NCI-H2196 (cell line): Measurements from ENCODE around the gene PLPPR1.

ENCODE experiments used
- DNase-seq: peaks from one replicate; lab custom pipeline; 2025; ENCODE audit not compliant: unreplicated experiment; lab: John Stamatoyannopoulos, UW

Gene PLPPR1

DNA sequence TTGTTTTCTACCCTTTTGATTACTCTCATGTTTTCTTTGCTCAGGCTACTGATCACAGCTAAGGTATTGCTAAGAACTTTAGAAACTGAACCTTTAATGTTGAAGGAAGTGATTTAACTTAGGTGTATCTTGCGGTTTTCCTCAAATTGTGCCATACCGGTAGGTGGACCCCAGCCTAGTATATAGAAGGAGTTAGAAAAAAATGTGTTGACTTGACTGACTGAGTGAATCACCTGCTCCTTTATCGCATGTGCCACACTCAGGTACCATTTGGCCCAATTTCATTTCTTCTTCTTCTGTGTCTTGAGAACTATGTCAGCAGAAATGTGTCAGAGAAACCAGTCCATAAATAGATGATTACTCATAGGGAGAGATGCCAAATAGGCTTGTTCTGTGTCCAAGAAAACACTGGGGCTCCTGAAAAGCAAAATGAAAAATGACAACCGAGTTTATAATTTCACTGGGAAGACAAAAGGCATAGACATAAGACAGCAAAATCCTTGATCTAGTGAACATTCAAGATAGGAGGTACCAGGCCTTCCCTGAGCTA, 19.4 kb downstream of the PLPPR1 start:
- DNase-seq: no peak

DNA sequence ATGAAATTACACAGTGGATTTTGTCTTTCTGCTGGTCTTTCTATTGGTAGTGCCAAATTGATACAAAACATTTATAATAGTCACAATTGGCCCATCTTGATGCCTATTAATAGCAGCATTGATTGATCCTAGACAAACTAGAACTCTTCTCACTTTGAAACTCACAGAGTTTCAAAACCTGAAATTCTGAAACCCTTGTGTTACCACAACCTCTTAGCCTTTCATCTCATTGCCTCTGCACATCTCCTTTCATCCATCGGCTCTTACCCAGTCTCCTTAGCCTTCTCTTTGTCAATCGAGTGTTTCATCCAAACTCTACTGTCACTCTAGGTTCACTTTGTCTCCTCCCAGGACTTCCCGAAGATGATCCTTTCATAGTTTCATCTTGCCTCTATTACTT, 22.1 kb downstream of the PLPPR1 start:
- DNase-seq: no peak

DNA sequence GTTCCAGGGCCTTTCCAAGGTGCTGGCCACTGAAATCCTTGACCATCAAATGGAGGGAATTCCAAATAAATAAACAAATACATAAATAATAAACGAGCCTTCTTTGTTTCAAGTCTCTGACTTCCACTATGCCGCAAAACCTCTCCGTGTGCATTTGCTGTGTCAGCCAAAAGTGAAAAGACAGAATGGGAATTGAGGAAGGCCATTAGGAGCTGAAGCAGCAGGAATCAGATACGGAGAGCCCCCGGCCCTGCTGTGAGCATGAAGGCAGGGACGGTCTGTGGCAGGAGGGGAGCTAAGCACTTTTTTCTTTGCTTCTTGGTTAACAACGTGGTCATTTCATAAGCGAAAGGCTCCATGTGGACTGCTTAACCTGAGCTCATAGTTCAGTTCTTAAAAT, 26.1 kb downstream of the PLPPR1 start:
- no peak for DNase-seq

DNA sequence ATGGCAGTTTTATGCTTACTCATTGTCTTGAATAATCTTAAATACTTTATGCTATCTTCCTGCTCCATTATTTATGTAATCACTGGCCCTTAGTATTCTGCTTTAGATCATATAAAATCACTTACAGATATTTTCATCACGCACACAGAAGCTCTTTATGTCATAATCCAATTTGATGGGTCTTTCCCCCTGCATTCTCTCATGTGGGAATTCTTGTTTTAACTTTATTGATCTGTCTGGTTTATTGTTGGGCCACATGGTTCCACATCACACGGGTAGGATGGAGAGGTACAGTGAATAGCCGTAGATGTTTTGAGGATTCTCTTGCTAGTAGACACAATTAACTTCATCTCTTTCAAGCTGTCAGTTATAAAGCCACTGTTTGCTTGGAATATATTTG, 27.0 kb downstream of the PLPPR1 start:
- no peak for DNase-seq

DNA sequence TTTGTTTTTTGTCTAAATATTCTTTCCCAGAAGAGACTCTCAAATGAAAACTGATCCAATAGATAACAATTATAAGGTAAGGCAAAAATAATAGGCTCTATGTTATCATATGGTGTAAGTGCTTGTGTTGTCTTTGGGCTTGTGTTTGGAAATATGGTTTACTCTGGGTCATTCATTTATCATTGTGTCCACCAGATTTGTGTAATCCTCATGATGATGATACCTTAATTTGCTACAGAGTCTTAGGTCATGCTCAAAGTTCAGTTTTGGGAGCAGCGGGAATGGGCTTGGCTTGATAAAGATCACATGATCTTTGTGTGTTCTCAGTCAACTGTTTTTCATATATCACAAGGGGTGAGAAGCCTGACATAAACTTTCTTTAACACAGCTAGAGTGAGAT, 34.2 kb downstream of the PLPPR1 start:
- DNase-seq: no peak

DNA sequence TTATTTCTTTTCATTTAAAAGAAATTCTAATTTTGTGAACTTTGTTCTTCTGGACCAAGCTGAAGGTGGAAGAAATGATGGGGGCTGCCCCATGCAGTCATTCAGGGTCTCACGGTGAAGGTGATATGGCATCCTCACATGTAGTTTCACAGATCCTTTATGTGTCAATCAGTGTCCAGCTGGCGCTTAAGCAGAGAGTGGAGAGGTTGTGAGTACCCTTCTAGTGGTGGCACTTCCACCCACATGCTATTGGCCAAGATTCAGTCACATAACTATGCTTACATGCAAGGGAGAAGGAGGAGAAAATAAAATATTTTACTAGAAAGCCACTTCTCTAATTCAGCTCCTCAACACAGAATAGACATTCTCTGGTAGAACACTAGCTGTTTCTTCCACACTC, 34.7 kb downstream of the PLPPR1 start:
- DNase-seq: no peak

DNA sequence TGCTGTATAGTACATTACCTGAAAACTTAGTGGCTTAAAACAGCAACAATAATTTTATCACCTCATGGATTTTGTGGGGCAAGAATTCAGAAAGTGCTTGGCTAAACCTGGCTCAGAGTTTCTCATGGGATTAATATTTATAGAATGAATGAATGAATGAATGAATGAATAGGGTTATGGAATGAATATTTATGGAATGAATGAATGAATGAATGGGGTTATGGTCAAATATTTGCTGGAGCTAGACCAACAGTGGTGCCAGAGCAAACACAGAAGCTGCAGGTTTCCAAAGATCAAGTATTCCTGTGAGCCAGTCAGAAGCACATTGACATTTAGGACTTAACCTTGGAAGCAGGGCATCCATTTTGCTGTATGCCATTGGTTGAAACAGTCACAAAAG, 35.7 kb downstream of the PLPPR1 start:
- DNase-seq: no peak

DNA sequence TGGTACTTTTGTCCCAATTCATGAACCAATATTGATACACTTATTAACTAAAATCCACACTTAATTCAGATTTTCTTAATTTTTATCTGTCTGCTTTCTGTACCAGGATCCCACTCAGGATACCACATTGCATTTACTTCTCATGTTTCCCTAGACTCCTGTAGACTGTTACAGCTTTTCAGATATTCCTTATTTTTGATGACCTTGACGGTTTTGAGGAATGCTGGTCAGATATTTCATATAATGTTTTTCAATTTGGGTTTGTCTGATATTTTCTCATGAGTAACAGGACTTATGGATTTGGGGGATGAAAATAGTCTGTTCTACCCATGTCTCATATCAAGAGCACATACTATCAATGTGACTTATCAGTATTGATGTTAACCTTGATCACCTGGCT, 37.4 kb downstream of the PLPPR1 start:
- DNase-seq: no peak

DNA sequence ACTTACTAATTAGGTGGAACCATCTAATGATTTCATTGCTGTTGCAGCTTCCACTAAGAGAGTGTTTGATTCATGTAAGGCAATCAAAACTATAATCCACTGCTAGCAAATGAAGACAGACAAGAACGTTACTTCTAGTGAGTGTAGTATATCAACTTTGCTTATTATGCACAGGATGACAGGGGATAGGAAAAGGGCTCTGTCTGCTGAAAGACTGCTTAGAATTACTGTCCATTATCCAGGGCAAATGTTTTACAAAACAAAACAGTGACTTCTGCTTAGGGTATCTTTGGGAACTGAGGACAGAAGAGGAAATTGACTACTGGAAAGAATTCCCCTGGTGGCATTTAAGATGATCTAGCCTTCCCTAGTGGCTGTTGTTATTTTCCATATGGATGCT, 40.2 kb downstream of the PLPPR1 start:
- no peak for DNase-seq

DNA sequence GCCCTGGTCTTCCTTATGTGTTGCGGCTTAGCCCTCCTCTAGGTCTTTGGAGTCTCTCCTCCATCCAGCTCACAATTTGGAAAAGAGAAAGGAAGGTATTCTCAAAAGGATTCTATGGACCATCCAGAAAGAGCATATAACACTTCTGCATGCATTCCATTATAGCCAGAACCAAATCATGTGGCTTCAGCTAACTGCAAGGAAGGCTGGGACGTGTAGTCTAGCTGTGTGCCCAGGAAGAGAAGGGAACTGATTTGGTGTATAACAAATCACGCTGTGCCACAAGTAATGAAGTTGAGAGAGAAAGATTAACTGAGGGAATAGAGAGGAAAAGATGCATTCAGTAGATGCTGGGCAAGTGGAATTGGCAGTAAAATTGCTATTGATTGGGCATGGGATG, 43.7 kb downstream of the PLPPR1 start:
- no peak for DNase-seq

DNA sequence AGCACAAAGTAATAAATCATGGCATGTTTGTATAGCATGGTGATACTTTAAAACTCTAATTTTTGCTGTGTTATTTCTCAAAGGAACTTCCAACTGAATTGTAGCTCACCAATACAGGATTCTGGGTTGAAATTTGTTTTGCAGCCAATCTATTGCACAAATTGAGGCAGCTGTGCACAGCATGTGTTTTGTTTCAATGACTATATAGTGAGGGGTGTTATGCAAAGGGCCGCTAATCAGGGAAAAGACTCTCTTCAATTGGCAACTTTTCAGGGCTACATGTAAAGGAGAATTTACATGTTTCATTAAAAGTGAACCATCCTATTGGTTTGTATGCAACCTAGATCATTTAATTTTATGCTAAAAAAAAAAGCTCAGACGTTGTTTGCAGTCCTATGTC, 44.6 kb downstream of the PLPPR1 start:
- DNase-seq: no peak

DNA sequence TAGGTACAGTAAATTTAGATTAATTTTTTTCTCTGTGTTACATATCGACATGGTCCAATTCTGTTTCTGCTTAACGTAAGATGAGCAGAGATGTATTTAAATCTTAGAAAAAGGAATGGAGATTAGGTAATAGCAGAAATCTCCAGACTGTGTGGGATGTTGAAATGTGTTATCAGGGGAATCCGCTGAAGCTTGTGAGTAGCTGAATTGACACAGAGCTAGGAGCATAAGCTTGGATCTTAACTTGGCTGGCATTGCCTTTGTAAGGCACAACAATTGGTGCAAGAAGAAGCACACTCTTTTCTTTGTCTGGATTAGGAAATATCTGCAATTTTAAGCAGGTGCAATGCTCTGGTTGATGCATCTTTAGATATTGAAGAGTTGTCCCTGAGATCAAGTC, 53.1 kb downstream of the PLPPR1 start:
- no peak for DNase-seq

DNA sequence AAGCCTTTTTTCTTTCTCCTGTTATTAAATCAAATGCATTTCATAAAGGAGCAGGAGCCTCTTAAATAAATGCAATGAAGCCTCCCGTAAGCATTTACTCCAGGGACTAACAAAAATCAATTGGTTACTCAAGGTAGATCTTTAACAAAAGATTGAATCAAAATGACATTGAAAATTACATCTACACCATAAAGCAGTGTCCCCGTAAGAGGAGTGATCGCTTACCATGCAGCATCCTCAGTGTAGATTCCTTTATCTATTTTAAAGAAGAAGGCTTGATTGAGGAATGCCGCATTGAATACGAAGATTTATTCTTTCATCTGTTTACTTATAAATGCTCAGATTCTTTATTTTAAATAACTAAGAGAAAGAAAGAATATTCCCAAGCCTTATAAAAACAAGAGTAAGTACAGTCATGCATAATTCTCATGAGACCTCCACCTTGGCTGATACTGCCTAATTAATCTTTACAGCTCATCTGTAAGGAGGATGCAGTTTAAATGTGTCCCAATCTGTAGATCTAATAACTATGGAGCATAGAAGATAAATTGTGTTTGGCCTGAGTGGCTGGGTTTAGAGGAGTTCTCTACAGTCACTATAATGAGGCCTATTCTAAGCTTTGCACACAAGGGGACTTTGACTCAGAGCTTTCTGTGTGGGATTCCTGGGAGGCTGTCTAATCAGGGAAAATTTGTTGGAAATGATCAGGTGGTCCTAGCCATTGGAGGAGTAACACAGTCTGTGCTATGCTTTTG, 55.1 kb downstream of the PLPPR1 start:
- DNase-seq: no peak

DNA sequence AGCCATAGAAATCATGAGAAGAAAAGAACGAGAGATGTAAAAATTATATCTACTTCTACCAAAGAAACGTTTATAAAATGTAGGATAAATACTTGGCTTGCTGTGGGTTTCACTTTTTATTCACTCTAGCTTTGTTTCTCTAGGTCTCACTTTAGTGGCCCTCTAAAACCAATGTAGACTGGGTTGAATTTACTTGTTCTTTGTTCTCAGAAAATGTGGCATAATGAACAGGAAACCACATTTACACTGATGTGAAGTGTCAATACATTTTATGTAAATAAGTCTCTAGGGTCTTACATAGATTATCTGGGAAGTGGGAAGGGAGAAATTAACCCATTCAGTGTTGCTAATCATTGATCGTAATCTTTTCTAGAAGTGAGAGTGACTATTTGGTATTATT, 58.9 kb downstream of the PLPPR1 start:
- no peak for DNase-seq

DNA sequence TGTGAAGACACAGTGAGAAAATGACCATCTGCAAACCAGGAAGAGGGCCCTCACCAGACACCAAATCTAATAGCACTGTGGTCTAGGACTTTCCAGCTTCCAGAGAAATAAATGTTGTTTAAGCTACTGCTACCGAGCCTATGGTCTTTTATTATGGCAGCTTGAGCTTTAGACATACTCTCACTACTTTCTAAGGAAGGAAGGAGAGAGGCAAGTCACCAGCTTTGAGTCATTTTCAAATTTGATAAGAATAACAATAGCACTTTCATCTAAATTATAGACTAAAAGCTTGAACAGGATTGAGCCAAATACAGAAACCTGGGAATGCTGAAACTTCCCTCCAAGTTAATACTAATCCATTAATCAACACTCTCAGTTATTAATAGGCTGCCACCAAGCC, 64.4 kb downstream of the PLPPR1 start:
- no peak for DNase-seq

DNA sequence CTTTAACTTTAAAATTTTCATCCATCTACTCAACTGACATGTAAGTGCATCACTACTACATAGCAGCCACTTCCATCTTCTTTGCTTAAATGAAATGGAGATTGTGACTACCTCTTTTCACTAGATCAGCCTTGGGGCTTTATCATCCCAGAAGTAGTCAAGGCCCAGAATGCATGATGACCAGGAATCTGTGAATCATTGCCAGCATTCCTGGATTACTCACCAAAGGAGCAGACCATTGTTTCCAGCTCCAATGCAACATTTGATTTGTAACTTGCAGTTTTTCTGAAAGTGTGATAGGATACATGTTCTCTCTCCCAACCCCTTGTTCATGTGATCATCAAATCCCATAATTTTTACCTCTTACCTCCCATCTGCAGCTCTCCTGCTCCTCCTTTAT, 65.1 kb downstream of the PLPPR1 start:
- DNase-seq: no peak

DNA sequence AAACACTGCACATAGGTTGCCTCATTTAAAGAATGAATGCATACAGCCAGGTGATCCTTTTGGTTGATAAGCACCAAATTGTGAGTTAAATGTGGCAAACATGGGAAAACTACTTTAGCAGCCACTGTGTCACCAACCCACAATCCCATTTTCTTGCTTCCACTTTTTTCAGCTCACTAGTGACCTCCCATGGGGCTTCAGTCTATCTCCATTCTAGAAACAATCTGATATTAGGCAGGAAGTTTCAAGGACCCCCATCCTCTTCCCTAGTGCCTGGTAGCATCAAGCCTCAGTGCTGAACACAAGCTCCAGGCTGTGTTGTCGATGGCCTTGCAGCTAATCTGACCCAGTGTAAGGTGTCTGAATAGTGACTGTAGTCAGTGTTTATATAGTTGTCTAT, 66.2 kb downstream of the PLPPR1 start:
- DNase-seq: no peak

DNA sequence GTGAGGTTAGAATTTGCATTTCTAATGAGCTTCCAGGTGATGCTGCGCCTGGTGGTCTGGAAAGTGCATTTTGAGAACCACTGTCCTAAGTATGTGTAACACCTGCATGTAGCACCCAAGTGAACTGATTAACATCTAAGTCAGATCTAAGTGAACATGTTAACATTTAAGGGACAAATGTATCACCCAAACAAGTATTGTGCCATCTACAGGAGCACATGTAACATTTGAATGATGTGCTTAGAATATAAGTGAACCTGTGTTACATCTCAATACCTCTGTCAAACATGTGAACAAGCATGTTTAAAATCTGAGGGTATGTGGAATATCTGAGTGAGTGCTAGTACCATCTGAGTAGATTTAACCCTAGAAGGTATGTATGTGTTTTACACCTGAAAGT, 68.7 kb downstream of the PLPPR1 start:
- no peak for DNase-seq

DNA sequence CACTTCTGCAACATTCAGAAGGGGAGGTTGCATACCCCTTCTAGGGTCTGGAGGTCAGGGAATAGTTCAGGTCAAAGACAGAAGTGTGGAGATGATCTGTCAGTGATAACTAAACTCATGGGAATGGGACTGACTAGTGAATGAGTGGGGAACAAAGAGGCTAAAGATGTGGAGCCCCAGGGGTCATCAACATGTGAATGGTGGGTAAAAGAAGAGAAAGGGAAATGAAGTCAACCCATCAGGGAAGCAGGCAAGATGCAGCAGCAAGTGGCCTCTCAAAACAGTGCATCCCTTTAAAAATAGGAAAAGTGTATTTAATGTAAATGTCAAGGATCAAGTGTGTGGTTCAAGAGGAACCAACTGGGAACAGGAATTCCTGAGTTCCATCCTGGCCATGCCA, 69.9 kb downstream of the PLPPR1 start:
- no peak for DNase-seq

DNA sequence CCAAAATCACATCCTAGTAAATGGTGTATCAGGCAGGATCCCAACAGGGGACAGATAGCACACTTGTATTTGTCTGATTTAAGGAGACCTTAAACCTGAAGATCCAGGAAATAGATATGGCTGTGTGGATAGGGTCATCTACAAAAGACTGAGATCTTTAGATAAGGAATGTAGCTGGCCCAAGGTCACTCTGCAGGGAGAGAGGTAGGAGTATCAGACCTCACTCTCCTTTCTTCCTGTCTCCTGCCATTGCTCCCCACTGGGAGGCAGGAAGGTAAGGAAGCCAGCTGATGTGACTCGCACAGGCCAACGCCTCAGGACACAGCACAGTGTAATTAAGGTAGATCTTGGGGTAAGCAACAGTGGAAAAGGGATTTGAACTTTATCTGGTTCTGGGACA, 85.8 kb downstream of the PLPPR1 start:
- DNase-seq: no peak

DNA sequence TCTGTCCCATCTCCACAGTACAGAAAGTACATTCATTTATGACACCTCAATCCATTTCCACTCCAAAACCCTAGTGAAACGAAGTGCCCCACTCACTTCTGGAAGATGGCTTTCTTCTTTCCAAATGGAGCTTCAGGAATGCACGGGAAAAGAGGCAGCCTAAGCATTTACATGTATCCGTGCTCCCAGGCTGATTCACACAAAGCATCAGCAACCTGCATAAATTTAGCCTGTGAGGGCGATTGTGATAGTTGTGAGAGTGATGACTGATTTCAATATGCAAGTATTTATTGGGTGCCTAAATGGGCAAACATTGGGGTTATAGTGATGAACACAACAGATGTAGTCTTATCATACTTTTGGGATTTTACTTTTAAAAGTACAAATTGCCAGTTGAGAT, 86.6 kb downstream of the PLPPR1 start:
- no peak for DNase-seq

DNA sequence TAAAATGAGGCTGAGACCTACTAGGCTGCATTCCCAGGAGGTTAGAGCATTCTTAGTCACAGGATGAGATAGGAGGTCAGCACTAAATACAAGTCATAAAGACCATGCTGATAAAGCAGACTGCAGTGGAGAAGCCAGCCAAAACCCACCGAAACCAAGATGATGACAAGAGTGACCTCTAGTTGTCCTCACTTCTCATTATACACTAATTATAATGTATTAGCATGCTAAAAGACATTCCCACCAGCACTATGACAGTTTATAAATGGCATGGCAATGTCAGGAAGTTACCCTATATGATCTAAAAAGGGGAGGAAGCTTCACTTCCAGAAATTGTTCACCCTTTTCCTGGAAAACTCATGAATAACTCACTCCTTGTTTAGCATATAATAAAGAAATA, 88.6 kb downstream of the PLPPR1 start:
- no peak for DNase-seq

DNA sequence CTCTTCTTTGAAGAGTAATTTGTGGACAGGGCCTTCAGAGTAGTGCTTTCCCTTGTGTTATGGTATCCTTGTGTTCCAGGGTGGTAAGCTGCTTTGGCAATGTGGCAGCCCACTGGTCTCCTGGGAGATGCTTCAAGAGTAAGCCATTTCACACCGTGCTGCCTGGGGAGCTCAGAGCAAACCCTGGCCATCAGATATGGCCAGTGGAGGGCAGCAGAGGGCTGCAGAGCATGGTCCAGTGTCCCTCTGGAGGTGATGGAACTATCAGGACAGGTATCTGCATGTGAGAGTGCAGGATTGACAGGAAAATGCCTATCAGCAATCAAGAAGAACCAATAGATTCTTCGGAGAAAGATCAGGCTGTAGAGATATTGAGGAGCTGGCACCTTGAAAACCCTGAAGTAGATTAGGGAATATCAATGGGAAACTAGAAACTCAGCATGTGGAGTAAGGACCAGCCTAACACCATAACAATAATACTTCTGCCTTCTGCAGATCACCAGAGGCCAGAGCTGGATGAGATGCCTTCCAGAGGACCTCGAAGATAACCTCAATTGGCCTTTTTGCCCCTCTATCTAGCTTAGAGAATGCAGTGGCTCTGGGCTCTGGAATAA, 90.8 kb downstream of the PLPPR1 start:
- DNase-seq: peak; percentile 58
